ENCODE results near the gene JPT2.

The JPT2 gene

GRCh38 chr16:1670866-1671265 is 7.2 kb upstream of the JPT2 start (continued):
- TF ChIP-seq TCF7L2 (IDR thresholded peaks at IDR 0.05; ENCODE audit: borderline replicate concordance, low read depth, low read length) (no peak), KLF9 (tag by site-specific recombination; IDR thresholded peaks at IDR 0.05; ENCODE audit: low read depth) (no peak), ZNF596 (tag by site-specific recombination; IDR thresholded peaks at IDR 0.05) (no peak), ZNF521 (tag by site-specific recombination; IDR thresholded peaks at IDR 0.05) (no peak)

- no peak overlapping the region for H3K27ac ChIP-seq (ENCODE audit: extremely low read depth, low read depth, low read length)
Measured at GRCh38 chr16:1673424-1674151, 4.5 kb upstream of the JPT2 start.

More at GRCh38 chr16:1673424-1674151, 4.5 kb upstream of the JPT2 start:
- Histone ChIP-seq H3K9me3 (ENCODE audit: control insufficient read depth, insufficient read depth, low read depth, low read length) (no peaks in the 10 kb centered on the region), H3K36me3 (ENCODE audit: control insufficient read depth in 2 of 2, insufficient read depth in 1 of 2, low read length in 2 of 2) (peaks cover 0 to 78% of the 10 kb centered on the region in 2 experiments; a peak in 2 of 3 replicates), H3K4me3 (ENCODE audit: low read depth, low read length) (no peak overlapping the region), H3K4me1 (ENCODE audit: control insufficient read depth, insufficient read depth, low read length) (no peaks in the 10 kb centered on the region)
- no peak for TF ChIP-seq ZBTB10 (tag by site-specific recombination; IDR thresholded peaks at IDR 0.05)
- TF ChIP-seq ZNF184 (tag by site-specific recombination; IDR thresholded peaks at IDR 0.05) = no peak
- no peak for TF ChIP-seq ZNF2 (tag by site-specific recombination; IDR thresholded peaks at IDR 0.05)
- TF ChIP-seq ZNF169 (tag by site-specific recombination; IDR thresholded peaks at IDR 0.05) = no peak
- TF ChIP-seq ZNF157 (tag by site-specific recombination; IDR thresholded peaks at IDR 0.05) = no peak
- no peak for TF ChIP-seq ZFP3 (tag by site-specific recombination; IDR thresholded peaks at IDR 0.05; ENCODE audit: low read depth)
- TF ChIP-seq ZBTB11 (tag by site-specific recombination; conservative IDR thresholded peaks at IDR 0.05; ENCODE audit: low read depth) = no peak
- no peak for TF ChIP-seq KLF16 (tag by site-specific recombination; IDR thresholded peaks at IDR 0.05)
- no peak for TF ChIP-seq ZNF629 (tag by site-specific recombination; IDR thresholded peaks at IDR 0.05)
- TF ChIP-seq ZNF112 (tag by site-specific recombination; IDR thresholded peaks at IDR 0.05) = no peak
- TF ChIP-seq GLIS2 (tag by site-specific recombination; IDR thresholded peaks at IDR 0.05) = no peak
- no peak for TF ChIP-seq IKZF3 (tag by site-specific recombination; IDR thresholded peaks at IDR 0.05)
- TF ChIP-seq ZNF202 (tag by site-specific recombination; IDR thresholded peaks at IDR 0.05; ENCODE audit: borderline replicate concordance) = no peak
- TF ChIP-seq ZNF585B (tag by site-specific recombination; IDR thresholded peaks at IDR 0.05) = no peak
- no peak for TF ChIP-seq ZNF843 (tag by site-specific recombination; IDR thresholded peaks at IDR 0.05)
- TF ChIP-seq PRDM2 (tag by site-specific recombination; IDR thresholded peaks at IDR 0.05; ENCODE audit: borderline replicate concordance) = no peak
- TF ChIP-seq ZNF707 (tag by site-specific recombination; IDR thresholded peaks at IDR 0.05) = no peak
- ChIA-PET POLR2A (no interaction called here), CTCF (interaction anchor here (0.5 kb wide), 1 partner anchor 146 kb away, joined by 3 read pairs; no protein-coding TSS in a partner anchor)
